Endometrium (tissue), 2 donors: Measurements from ENCODE around the gene DNTT.

Experiments
- FAIRE-seq: peaks from 2 replicates; lab custom pipeline; 2012; peaks lifted over from hg19 to GRCh38; lab: Jason Lieb, UNC
- donor health status: control.
- donor health status: control.

Gene DNTT

DNA sequence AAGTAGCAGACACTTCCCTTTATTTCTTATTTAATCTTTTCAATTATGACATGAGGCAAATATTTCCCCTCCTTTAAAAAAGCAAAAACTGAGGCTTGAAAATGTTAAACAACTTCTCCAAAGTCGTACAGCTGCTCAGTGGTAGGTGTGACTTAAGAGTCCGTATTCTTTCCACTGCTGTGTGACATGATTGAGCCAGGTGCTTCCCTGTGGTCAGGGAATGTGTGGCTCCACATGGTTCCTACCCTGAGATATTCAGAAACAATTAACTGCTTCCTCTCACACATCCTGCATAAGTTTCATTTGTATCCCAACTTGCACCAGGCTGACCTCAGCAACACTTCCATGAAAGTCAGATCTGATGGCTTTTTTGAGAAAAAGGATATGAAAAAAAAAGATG lies 41.0 kb downstream of the DNTT start:
- no peak for FAIRE-seq

DNA sequence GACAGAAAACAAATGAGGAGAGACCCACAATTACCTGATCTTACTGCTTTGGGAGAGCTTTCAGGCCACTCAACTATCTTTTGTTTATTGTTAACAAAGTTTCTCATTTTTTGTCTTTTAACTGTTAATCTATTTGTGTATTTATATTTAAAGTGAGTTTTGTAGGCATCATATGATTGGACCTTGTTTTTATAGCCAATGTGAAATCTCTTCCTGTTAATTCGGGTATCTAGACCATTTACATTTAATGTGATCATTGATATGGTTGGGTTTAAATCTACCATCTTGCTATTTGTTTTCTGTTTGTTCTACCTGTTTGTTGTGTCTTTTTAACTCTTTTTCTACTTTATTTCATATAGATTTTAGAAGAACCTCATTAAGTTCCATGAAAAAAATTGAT lies 42.1 kb downstream of the DNTT start:
- FAIRE-seq = no peak

DNA sequence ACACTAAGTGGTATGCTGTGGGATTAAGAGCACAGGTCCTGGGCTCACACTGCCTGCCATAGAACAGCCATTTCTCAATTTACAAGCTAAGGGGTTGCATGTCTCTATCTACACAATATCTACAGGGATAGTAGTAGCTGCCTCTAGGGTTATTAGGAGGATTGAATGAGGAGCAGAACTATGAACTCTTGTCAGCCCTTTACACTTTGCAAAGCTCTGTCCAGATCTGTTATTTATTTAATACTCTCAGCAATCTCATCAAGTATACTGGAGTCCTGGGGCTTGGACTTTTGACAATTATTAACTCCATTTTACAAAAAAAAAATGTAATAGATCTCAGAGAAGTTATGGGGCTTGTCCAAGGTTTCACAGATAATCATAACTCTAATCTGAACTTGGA lies 47.8 kb downstream of the DNTT start:
- no peak for FAIRE-seq

DNA sequence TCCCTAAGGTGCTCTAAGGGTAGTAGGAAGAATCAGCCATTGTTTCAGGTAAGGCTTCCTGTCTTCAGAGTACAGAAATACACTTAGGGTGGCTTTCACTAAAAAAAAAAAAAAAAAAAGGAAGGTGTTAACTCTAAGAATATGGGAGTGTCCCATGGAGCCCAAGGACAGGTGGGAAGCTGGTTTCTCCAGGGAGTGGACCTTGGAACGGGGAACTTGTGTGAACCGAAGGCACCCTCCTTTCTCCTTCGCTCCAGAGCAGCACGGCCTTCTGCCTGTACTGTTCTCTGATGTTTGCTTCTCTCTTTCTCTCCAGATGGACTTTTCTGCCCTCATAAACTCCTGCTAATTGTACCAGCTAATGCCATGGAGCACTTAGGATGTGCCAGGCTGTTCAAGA lies 48.3 kb downstream of the DNTT start:
- no peak for FAIRE-seq

DNA sequence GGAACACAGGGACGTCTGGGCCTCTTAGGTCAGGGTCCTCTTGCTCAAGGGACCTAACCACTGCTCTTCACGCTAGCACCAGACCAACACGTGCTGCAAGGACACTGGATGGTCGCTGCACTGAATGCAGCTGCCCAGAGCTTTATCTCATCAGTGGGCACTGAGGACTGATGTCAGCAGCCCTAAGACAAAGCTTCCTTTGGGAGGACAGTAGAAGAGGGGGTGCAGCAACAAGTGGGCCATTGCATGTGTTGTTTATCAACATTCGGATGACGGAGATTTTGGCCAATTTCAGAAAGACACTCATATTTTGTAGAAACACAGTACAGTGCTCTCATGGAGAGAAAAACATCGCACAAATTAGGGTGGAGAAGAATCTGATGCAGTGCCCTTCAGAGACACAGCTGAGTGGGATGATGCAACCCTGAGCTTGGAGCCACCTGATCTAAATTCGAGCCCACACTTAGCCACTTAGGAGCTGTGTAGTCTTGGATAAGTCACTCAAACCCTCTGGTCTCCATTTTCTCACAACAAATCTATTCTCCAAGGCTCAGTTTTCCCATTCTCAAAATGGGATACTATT lies 52.9 kb downstream of the DNTT start:
- no peak for FAIRE-seq

DNA sequence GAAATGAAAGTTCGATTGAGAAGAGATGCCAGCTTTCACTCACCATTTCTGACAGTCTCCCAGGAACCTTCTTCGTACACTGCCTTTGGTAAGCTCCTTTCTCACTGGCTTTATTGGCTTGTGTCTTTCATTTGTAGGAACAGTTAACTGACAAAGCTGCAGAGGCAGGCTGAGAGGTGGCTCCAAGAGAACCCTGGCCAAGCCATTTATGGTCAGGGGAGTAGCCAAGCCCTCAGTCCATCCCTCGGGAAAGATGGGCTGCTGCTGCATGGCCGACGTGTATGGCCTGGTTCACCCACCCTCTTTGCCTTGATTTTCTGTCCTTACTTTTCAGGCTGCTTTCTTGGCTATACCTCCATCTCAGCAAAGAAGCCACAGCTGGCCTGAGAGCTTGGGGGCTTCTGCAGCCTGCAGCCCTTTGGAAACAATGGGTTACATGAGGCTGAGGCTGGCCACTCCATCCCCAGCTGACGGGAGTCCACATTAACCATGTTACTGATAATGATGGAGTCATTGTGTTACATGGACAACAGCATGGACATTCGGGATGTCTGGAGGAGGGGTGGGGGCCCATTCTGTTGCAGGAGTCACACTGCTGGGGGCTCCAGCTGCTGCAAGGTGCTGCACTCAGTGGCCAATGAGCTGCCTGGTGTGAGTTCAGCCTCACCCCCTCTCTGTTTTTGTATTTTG lies 54.8 kb downstream of the DNTT start, which contains the start of gene OPALIN:
TSS of gene OPALIN (minus strand) at position 152 of the 690 bp plus-strand sequence. CDS start at position 46, 106 bp downstream.
- no peak for FAIRE-seq

DNA sequence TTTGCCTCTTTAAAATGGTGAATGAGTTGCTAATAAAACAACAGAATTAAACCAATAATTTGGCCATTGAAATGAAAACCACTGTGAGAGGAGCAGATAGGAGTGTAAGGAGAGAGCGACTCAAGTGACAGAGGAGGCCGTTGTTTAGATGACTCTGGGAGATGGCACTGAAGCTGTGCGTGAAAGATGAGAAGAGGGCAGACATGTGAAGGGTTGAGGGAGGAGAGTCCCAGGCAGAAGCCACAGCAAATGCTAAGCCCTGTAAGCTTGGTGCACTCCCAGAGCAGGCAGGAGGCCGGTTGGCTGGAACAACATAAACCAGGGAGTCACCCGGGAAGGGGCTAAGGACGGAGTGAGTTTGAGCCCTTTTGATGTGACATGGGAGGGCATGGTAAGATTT lies 55.4 kb downstream of the DNTT start:
- no peak for FAIRE-seq

DNA sequence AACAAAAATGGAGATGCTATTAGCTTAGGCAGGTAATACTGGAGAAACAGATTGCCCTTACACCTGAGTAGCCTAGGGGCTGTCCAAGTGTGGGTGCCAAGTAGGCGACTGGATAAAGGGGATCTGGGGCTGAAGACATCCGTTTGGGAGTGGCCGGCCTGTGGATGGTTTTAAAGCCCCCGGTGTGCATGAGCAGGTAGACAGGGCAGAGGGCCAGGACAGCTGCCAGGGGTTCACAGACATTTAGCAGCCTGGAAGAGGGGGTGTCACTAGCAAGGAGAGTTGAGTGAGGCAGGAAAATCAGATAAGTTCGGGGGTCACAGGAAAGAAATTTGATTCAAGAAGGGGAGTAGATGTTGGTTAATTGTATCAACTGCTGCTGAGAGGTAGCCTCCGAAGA lies 56.1 kb downstream of the DNTT start:
- FAIRE-seq = no peak

DNA sequence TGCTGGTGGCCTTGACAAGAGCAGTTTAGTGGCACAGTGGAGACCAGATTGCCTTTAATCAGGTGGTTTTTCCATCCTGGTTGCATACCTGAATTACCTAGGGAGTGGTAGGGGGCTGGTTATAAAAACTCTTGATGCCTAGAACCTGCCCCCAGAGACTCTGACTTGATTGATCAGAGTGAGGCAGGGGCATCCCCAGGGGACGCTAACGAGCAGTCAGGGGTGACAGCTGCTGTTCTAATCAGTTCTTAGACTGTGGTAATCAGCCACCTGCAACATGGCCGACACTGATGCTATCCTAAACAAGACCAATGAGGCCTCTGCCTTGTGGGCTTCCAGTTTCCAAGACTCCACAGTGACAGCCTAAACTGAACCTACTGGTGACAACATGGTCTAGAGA lies 56.5 kb downstream of the DNTT start:
- no peak for FAIRE-seq

DNA sequence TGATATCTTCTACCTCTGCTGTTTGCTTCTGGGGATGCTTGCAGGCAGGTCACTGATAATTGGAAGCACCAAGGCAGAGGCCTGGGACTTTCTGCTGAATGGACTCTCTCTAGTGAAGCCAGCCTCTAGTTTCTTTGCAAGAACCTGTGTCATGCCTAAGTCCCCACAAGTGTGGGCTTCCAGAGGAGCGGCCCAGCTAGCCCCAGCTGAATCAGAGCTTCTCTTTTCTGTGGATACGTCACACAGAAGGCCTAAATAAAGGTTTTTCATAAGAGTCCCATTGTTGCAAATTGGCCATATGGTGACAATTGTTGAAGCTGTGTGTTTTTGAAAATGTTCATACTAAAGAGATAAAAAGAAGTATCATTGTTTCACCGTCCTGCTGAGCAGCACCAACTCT lies 61.3 kb downstream of the DNTT start:
- FAIRE-seq = no peak

DNA sequence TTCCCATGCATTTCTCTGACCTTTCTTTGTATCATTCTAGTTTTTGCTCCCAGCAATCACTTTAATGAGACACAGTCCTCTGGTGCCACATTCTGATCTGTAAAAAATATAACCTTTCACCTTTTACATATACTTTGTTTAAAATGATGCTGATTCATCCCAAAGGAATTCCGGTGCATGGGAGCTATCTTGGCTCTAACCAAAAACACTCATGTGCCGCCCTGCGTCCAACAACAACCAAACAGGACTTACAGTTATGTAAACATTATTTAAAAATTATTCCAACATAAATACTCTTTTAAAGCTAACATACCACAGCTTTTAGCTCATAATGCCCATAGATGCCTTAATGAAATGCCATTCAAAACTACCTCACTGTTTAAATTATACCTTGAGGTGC lies 62.3 kb downstream of the DNTT start:
- no peak for FAIRE-seq

DNA sequence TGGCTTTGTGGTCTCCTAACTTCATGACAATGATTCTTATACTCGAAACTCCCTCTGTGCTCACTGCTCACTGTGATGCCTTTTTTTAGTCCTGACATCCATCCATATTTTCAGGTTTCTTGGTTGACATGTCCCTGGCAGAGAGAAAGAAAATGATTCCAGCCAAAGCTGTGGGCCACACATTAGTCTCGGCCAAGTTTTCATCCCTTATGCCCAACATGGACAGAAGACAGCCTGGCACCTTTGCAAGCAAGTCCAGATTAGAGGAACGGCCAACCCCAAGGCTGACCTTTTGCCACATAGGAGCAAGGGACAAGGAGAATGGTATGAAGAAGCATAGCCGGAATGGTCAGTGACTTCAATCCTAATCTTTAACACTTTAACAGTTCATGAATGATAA lies 63.2 kb downstream of the DNTT start:
- FAIRE-seq = no peak

DNA sequence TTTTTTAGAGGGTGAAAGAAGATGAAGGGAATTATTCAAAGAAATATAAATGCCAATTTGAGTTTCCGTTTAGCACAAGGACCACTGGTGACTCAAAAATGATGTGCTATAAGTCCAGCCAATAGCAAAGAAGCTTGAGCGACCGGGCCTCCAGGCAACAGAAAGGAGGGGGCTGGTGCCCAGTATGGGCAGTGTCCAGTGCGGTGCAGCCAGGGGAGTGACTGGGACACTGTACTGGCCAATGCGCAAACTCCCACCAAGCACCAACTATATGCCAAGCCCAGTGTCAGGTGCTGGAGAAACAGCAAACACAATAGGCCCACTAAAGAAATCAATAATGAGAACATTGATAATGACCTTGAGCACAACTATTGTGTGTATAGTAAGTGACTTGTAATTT lies 64.7 kb downstream of the DNTT start:
- FAIRE-seq = no peak

DNA sequence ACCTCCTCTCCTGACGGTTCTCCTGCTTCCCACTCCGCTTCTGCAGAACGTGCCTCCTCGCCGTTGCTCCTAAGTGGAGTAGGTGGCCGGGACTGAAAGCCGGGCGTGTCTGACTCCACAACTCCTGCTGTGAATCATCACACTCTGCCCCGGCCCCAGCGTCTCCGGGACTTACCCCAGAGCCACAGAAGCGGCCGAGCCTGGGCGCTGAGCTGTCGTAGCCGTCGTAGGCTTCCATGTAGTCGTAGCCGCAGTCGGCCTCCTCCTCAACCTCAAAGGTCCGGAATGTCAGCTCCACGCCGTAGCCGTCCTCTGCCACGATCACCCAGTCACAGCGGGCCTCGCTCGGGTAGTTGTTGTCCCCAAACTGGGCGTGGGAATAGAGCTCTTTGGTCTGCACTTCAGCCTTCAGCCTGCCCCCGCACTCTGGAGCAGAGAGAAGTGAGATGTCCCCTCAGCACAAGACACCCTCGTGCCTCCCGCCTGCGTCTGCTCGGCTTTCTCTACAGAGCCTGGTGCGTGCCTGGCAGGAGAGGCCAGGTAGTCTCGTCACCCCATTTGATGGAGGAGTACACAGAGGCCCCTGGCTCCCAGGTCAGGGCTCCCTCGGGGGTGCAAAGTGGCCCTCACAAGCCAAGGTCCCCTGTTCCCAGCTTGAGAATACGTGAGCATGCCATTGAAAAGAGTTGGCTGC lies 65.8 kb downstream of the DNTT start:
- no peak for FAIRE-seq

DNA sequence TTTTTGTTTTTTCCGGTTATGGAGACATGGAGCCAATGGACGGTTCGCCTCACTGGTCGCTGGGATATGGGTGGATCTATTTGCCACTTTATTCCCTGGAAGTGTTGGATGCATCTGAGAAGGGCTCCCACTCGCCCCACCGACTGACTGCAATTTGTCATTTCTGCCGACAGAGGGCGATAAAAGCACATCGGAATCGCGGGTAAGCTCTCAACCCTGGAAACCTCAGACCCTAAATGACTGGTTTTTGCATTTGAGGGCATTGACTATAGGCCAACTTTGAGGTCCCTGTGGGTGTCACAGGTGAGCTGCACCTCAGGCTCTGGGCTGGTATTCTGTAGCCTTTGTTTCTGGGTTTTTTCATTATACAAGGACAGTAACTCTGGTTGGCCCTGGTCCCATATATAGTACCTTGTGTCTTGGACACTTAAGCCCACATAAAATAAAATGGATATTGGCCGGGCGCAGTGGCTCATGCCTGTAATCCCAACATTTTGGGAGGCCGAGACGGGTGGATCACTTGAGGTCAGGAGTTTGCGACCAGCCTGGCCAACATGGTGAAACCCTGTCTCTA lies 66.4 kb downstream of the DNTT start:
- no peak for FAIRE-seq

DNA sequence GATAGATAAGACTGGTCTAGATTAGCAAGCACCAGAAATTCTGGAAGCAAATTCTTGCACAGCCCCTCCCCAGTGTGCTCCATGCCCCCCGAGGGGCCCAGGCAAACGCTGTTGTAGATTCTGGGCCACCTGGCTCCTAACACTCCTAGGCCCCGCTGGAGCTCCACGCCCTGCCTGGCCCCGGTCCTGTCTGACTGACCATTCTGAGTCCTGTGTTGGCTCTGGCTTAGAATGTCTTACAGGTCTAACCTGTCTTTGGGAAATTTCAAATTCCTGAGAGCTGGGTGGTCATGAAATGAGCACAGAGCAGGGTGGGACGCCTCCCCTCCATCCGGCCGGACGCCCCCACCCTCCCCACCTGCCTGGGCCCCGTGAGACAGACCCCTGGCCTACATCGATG lies 67.1 kb downstream of the DNTT start:
- FAIRE-seq = no peak

DNA sequence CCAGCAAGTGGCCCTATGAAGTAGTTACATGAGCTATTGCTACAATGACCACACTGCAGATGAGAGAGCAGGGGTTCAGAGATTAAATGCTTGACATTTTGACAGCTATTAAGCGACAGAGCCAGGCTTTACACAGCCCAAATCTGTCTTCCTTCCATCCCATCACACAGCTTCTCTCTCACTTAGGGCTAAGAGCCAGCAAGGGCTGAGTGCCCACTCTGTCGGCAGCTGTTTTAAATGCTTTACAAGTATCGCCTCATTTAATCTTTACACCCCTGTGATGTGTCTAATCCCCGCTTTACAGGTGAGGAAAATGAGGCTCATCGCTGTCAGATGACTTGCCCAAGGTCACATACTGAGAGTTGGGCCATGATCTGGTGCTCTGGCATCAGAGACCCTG lies 69.8 kb downstream of the DNTT start:
- FAIRE-seq = no peak

DNA sequence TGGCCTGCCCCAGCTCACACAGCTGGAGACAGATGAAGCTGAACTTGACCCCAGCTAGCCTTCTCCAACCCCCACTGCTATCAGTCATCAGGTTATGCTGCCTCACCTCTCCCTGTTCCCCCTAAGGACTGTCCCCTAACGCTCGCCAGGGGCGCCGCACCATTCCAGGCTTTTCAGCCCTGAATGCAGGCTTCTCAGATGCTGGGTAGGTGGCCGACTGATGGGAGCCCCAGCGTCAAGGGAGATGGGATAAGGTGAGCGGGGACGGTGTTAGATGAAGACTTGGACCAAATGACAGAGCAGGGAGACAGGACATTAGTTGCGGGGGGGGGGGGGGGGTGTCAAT lies 70.4 kb downstream of the DNTT start:
- FAIRE-seq = no peak

DNA sequence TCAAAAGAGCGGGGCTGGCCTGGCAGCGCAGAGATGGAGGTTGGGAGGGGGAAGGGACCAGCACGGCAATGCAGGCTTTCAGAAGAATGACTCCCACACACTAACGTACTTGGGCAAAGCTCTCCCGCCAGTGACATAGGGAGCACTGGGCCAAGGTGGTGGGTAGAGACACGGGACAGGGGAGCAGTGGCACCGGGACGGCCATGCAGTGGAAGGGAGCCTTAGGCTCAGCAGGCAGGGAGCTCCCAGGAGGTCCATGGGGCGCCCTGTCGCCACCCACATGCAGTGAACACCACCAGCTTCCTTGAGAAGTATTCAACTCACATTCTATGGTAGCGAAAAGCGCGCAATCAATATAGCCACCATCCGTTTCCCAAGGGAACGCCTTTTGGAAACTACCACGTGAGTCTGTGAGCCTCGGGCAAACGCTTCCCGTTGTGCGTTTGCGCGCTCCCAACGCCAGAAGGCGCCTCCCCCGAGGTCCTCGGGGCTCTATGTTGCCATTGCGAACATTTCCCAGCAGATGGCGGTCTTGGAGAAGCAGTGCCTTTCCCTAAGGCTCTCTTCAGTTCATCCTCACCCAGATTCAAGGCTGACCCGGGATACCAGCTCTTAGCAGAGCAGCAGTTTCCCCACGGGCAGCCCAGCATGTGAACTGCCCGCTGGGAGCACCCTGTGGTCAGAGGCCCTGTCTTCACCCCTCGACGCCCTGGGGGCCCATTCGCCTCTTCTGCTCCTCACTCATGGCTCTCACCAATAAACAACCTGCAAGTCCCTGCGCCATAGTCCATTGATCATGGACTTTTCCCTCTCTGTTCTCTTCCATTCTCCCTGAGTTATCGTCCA lies 71.0 kb downstream of the DNTT start:
- FAIRE-seq = peak; percentile 82

DNA sequence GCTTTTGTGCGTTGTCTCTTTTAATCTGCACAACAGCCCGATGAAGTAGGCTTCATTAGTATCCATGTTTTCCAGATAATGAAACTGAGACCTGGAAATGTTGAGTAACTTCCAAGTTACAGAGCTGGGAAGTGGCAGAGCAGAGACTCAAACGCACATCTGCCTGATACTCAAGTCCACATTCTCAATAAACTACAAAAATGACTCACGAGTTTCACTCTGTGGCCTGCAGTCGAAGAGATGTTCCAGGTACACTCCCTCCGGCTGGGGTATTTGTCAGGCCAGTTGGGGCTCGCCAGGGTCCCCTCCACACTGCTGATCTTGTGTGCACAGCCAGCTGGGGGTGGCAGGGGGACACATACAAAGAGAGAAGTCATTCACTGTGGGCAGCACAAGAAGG lies 72.2 kb downstream of the DNTT start:
- no peak for FAIRE-seq

DNA sequence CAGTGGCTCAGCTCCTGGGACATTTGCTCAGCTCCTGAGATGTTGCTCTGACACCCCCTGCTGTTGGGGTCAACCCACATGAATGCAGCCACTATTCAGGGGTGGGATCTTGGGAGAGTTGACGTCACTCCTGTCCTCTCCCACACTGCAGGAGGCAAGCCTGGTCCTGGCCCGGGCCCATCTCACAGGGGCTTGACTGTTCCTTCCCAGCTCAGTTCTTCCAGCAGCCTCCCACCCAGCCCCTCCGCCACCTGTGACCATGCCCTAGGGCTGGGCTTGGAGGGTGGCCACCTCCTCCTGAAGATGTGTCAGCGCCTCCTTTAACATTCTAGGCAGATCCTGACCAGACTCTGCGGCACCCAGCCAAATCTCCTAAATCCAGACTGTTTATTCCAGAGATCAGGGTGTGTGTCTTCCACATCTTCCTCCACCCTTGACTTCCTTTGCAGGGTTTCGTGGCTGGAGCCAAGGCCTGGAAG lies 73.6 kb downstream of the DNTT start:
- peak; percentile 68 for FAIRE-seq

DNA sequence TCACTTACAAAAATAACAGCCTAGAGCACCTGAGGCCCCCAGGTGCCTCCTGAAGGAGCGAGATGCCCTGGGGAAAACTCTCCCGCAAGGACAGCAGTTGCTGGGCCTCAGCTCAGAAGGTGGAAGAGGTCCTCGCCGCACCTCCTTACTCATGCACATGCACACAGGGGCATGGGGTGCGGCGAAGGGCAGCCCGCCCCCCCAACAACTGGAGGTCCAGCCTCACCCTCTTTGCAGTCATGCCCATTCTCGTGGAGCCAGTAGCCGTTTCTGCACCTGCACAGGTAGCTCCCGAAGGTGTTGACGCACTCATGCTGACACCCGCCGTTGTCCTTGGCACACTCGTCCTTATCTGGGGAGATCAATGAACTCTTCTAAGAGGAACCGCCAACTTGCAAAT lies 74.5 kb downstream of the DNTT start:
- no peak for FAIRE-seq
